ENCODE data around the gene FOXP1.

The FOXP1 gene

GRCh38 chr3:71048948-71049347 is 534.6 kb downstream of the FOXP1 start:
- DNase-seq (ENCODE audit: extremely low spot score, insufficient read length, low read depth) = no peak
- no peak for FAIRE-seq

- FAIRE-seq = no peak
These were observed 535.7 kb downstream of the FOXP1 start for GRCh38 chr3:71047616-71048531.

GRCh38 chr3:71046791-71047190 is 536.7 kb downstream of the FOXP1 start:
- no peak for DNase-seq (ENCODE audit: extremely low spot score, insufficient read length, low read depth)

More at GRCh38 chr3:71047616-71048531, 535.7 kb downstream of the FOXP1 start:
- DNase-seq (ENCODE audit: extremely low spot score, insufficient read length, low read depth) = no peak

GRCh38 chr3:71045917-71046282 is 537.6 kb downstream of the FOXP1 start:
- FAIRE-seq (no peak), DNase-seq (ENCODE audit: extremely low spot score, insufficient read length, low read depth) (no peak)

More at GRCh38 chr3:71046791-71047190, 536.7 kb downstream of the FOXP1 start:
- FAIRE-seq = no peak

GRCh38 chr3:71045212-71045916 is 538.2 kb downstream of the FOXP1 start:
- DNase-seq (ENCODE audit: extremely low spot score, insufficient read length, low read depth) (no peak), FAIRE-seq (no peak)

GRCh38 chr3:71042759-71043158 is 540.8 kb downstream of the FOXP1 start:
- no peak for FAIRE-seq
- no peak for DNase-seq (ENCODE audit: extremely low spot score, insufficient read length, low read depth)

GRCh38 chr3:71041371-71041770 is 542.2 kb downstream of the FOXP1 start:
- FAIRE-seq (no peak), DNase-seq (ENCODE audit: extremely low spot score, insufficient read length, low read depth) (no peak)

- FAIRE-seq (no peak), DNase-seq (ENCODE audit: extremely low spot score, insufficient read length, low read depth) (no peak)
These were observed 544.2 kb downstream of the FOXP1 start for GRCh38 chr3:71039332-71039731.

- FAIRE-seq (no peak), DNase-seq (ENCODE audit: extremely low spot score, insufficient read length, low read depth) (no peak)
These were observed 545.8 kb downstream of the FOXP1 start for GRCh38 chr3:71037775-71038174.

- no peak for DNase-seq (ENCODE audit: extremely low spot score, insufficient read length, low read depth)
- no peak for FAIRE-seq
These were observed 547.6 kb downstream of the FOXP1 start for GRCh38 chr3:71035886-71036285.

- DNase-seq (ENCODE audit: extremely low spot score, insufficient read length, low read depth) (no peak), FAIRE-seq (no peak)
These were observed 548.2 kb downstream of the FOXP1 start for GRCh38 chr3:71035314-71035713.

- FAIRE-seq (no peak), DNase-seq (ENCODE audit: extremely low spot score, insufficient read length, low read depth) (no peak)
These were observed 549.8 kb downstream of the FOXP1 start for GRCh38 chr3:71033681-71034220.

GRCh38 chr3:71031914-71032521 is 551.5 kb downstream of the FOXP1 start:
- FAIRE-seq (no peak), DNase-seq (ENCODE audit: extremely low spot score, insufficient read length, low read depth) (no peak)

- no peak for FAIRE-seq
- DNase-seq (ENCODE audit: extremely low spot score, insufficient read length, low read depth) = no peak
These were observed 552.3 kb downstream of the FOXP1 start for GRCh38 chr3:71031181-71031580.

- DNase-seq (ENCODE audit: extremely low spot score, insufficient read length, low read depth) = no peak
- no peak for FAIRE-seq
These were observed 552.8 kb downstream of the FOXP1 start for GRCh38 chr3:71030748-71031147.

GRCh38 chr3:71029770-71030169 is 553.8 kb downstream of the FOXP1 start:
- DNase-seq (ENCODE audit: extremely low spot score, insufficient read length, low read depth) (no peak), FAIRE-seq (no peak)

- FAIRE-seq = no peak
- no peak for DNase-seq (ENCODE audit: extremely low spot score, insufficient read length, low read depth)
These were observed 554.7 kb downstream of the FOXP1 start for GRCh38 chr3:71028802-71029201.

- FAIRE-seq (no peak), DNase-seq (ENCODE audit: extremely low spot score, insufficient read length, low read depth) (no peak)
These were observed 555.3 kb downstream of the FOXP1 start for GRCh38 chr3:71028184-71028583.

- no peak for FAIRE-seq
- DNase-seq (ENCODE audit: extremely low spot score, insufficient read length, low read depth) = no peak
These were observed 556.6 kb downstream of the FOXP1 start for GRCh38 chr3:71026634-71027578.

Measured in GM18507 (cell line).